ENCODE data around the gene NFS1.
"Not testable (repeated sequence)": the region's sequence is repeated elsewhere in the genome, so short reads cannot be mapped to it uniquely, and the experiment has no call there.

Gene NFS1

DNA sequence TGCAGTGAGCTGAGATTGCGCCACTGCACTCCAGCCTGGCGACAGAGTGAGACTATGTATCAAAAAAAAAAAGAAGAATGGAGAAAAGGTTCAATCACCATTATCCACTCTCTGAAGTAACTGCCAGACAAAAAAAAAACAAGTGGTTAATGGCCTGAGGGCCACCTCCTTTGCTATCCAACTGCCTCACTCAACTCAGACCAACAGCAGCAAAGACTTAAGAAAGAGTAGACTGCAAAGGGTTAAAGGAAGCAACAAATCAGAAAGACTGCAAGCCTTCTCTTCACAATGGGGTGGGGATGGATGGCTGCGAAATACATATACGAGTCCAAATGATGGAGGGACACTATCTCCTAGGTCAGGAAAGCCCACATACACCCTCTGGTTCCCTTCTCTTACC is 3.2 kb downstream of the NFS1 start:
- no peak overlapping the region for H3K4me3 ChIP-seq (ENCODE audit: low read length)
- H4K20me1 ChIP-seq (ENCODE audit: control insufficient read depth, insufficient read depth, low read depth, low read length): no peaks in the 10 kb centered on the region
- no peaks in the 10 kb centered on the region for H3K9me2 ChIP-seq (replicated peaks; ENCODE audit: control insufficient read depth, low read length)
- H3K27me3 ChIP-seq (ENCODE audit: control insufficient read depth, low read length): no peaks in the 10 kb centered on the region
- no peak overlapping the region for H3K4me2 ChIP-seq (ENCODE audit: low read length)
- H3F3A ChIP-seq (ENCODE audit: control insufficient read depth, insufficient read depth): peaks cover 13% of the 10 kb centered on the region
- no peak for TF ChIP-seq EZH2phosphoT487 (IDR thresholded peaks at IDR 0.05; ENCODE audit: borderline replicate concordance, low read length)
- TF ChIP-seq, protein P1, sequence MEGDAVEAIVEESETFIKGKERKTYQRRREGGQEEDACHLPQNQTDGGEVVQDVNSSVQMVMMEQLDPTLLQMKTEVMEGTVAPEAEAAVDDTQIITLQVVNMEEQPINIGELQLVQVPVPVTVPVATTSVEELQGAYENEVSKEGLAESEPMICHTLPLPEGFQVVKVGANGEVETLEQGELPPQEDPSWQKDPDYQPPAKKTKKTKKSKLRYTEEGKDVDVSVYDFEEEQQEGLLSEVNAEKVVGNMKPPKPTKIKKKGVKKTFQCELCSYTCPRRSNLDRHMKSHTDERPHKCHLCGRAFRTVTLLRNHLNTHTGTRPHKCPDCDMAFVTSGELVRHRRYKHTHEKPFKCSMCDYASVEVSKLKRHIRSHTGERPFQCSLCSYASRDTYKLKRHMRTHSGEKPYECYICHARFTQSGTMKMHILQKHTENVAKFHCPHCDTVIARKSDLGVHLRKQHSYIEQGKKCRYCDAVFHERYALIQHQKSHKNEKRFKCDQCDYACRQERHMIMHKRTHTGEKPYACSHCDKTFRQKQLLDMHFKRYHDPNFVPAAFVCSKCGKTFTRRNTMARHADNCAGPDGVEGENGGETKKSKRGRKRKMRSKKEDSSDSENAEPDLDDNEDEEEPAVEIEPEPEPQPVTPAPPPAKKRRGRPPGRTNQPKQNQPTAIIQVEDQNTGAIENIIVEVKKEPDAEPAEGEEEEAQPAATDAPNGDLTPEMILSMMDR (IDR thresholded peaks at IDR 0.05; ENCODE audit: low read depth, low read length, poor library complexity, severe bottlenecking): no peak
- H3K4me1 ChIP-seq (ENCODE audit: control insufficient read depth, low read length): peaks cover 24% of the 10 kb centered on the region
- peaks cover 33% of the 10 kb centered on the region for H3K79me2 ChIP-seq (ENCODE audit: control insufficient read depth, low read length)
- no peaks in the 10 kb centered on the region for H3K9me3 ChIP-seq (ENCODE audit: control insufficient read depth, insufficient read depth, low read length)
- no peak overlapping the region for H3K27ac ChIP-seq (ENCODE audit: low read depth, low read length)
- H3K36me3 ChIP-seq (ENCODE audit: control insufficient read depth, low read length): peaks cover 30% of the 10 kb centered on the region

DNA sequence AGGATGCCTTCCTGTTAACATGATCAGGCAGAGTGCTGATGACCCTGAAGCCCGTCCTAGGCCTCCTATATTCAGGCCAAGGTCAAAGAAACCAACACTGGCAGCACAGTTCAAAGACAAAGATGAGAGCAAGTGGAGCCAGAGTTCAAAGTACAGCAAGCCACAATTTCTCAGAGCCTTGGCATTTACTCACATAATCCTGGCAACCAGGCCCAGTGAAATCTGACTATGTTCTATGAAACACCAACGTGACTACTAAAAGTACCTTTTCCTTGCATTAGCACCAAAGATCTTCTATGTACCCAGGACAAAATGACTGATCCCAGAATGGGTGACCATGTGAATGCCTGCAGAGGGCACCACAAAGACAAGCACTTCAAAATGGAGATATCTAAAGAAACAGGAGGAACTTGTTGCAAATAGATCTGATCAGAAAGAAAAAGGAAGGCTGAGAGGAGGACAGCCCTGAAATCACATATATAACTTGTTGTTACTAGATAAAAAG is 3.9 kb downstream of the NFS1 start:
- Histone ChIP-seq H3K9me3 (ENCODE audit: control insufficient read depth, insufficient read depth, low read length) (no peaks in the 10 kb centered on the region), H3K27me3 (ENCODE audit: control insufficient read depth, low read length) (no peaks in the 10 kb centered on the region), H3K36me3 (ENCODE audit: control insufficient read depth, low read length) (peaks cover 28% of the 10 kb centered on the region), H3F3A (ENCODE audit: control insufficient read depth, insufficient read depth) (peaks cover 7% of the 10 kb centered on the region), H3K27ac (ENCODE audit: low read depth, low read length) (no peak overlapping the region), H3K4me2 (ENCODE audit: low read length) (no peak overlapping the region), H3K4me1 (ENCODE audit: control insufficient read depth, low read length) (peaks cover 17% of the 10 kb centered on the region), H4K20me1 (ENCODE audit: control insufficient read depth, insufficient read depth, low read depth, low read length) (no peaks in the 10 kb centered on the region), H3K4me3 (ENCODE audit: low read length) (no peak overlapping the region), H3K9me2 (replicated peaks; ENCODE audit: control insufficient read depth, low read length) (no peaks in the 10 kb centered on the region), H3K79me2 (ENCODE audit: control insufficient read depth, low read length) (peaks cover 26% of the 10 kb centered on the region)
- TF ChIP-seq EZH2phosphoT487 (IDR thresholded peaks at IDR 0.05; ENCODE audit: borderline replicate concordance, low read length): no peak
- TF ChIP-seq, protein P1 (IDR thresholded peaks at IDR 0.05; ENCODE audit: low read depth, low read length, poor library complexity, severe bottlenecking): no peak

DNA sequence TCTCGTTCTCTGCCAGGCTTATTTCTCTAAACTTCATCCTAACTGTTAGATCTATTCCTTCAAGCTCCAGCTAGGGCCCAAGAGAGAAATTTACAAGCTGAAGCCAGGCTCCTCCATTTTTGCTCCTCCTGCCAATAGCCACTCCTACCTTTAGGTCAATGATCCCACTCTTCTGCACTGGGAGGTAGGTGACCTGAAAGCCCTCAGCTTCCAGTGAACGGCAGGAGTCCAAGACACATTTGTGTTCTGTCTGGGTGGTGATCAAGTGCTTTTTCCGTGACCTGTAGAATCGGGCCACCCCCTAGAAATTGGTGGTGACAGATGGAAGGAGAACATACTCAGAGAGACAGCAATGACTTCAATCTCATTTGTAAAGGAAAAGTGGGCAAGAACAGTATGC is 8.9 kb downstream of the NFS1 start:
- Histone ChIP-seq H4K20me1 (ENCODE audit: control insufficient read depth, insufficient read depth, low read depth, low read length) (no peaks in the 10 kb centered on the region), H3K4me2 (ENCODE audit: low read length) (no peak overlapping the region), H3K36me3 (ENCODE audit: control insufficient read depth, low read length) (peaks cover 12% of the 10 kb centered on the region), H3K9me2 (replicated peaks; ENCODE audit: control insufficient read depth, low read length) (no peaks in the 10 kb centered on the region), H3K4me1 (ENCODE audit: control insufficient read depth, low read length) (no peaks in the 10 kb centered on the region), H3F3A (ENCODE audit: control insufficient read depth, insufficient read depth) (no peaks in the 10 kb centered on the region), H3K27me3 (ENCODE audit: control insufficient read depth, low read length) (no peaks in the 10 kb centered on the region), H3K4me3 (ENCODE audit: low read length) (no peak overlapping the region), H3K27ac (ENCODE audit: low read depth, low read length) (no peak overlapping the region), H3K79me2 (ENCODE audit: control insufficient read depth, low read length) (no peaks in the 10 kb centered on the region), H3K9me3 (ENCODE audit: control insufficient read depth, insufficient read depth, low read length) (no peaks in the 10 kb centered on the region)
- TF ChIP-seq, protein P1 (IDR thresholded peaks at IDR 0.05; ENCODE audit: low read depth, low read length, poor library complexity, severe bottlenecking): no peak
- TF ChIP-seq EZH2phosphoT487 (IDR thresholded peaks at IDR 0.05; ENCODE audit: borderline replicate concordance, low read length): no peak

DNA sequence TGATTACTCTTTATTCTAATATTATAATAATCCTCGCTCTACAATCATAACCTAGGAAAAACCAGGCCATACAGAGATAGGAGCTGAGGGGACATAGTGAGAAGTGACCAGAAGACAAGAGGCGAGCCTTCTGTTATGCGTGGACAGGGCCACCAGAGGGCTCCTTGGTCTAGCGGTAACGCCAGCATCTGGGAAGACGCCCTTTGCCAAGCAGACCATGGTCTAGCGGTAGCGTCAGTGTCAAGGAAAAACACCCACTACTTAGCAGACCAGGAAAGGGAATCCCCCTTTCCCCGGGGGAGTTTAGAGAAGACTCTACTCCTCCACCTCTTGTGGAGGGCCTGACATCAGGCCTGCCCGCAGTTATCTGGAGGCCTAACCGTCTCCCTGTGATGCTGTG is 12.3 kb downstream of the NFS1 start:
- H3K36me3 ChIP-seq (ENCODE audit: control insufficient read depth, low read length); H4K20me1 ChIP-seq (ENCODE audit: control insufficient read depth, insufficient read depth, low read depth, low read length); H3K4me2 ChIP-seq (ENCODE audit: low read length): not testable (repeated sequence)

DNA sequence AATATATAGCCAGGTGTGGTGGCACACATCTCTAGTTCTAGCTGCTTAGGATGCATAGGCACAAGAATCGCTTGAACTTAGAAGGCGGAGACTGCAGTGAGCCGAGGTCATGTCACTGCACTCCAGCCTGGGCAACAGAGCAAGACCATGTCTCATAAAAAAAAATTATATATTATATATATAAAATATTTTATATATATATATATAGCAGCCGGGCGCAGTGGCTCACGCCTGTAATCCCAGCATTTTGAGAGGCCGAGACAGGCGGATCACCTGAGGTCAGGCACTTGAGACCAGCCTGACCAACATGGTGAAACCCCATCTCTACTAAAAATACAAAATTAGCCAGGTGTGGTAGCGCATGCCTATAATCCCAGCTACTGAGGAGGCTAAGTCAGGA is 13.8 kb downstream of the NFS1 start:
- H3K27ac ChIP-seq (ENCODE audit: low read depth, low read length); H3K9me3 ChIP-seq (ENCODE audit: control insufficient read depth, insufficient read depth, low read length); H3K9me2 ChIP-seq (replicated peaks; ENCODE audit: control insufficient read depth, low read length); H3K79me2 ChIP-seq (ENCODE audit: control insufficient read depth, low read length); H3K36me3 ChIP-seq (ENCODE audit: control insufficient read depth, low read length); H3F3A ChIP-seq (ENCODE audit: control insufficient read depth, insufficient read depth); H3K27me3 ChIP-seq (ENCODE audit: control insufficient read depth, low read length); H3K4me3 ChIP-seq (ENCODE audit: low read length); H4K20me1 ChIP-seq (ENCODE audit: control insufficient read depth, insufficient read depth, low read depth, low read length); H3K4me1 ChIP-seq (ENCODE audit: control insufficient read depth, low read length); H3K4me2 ChIP-seq (ENCODE audit: low read length): not testable (repeated sequence)

More for the DNA sequence above, 12.3 kb downstream of the NFS1 start:
- not testable (repeated sequence) for H3K9me3 ChIP-seq (ENCODE audit: control insufficient read depth, insufficient read depth, low read length); H3K9me2 ChIP-seq (replicated peaks; ENCODE audit: control insufficient read depth, low read length); H3K4me1 ChIP-seq (ENCODE audit: control insufficient read depth, low read length); H3K4me3 ChIP-seq (ENCODE audit: low read length); H3F3A ChIP-seq (ENCODE audit: control insufficient read depth, insufficient read depth); H3K27ac ChIP-seq (ENCODE audit: low read depth, low read length); H3K79me2 ChIP-seq (ENCODE audit: control insufficient read depth, low read length); H3K27me3 ChIP-seq (ENCODE audit: control insufficient read depth, low read length)

Data from DOHH2 (cell line).